ENCODE measurements around the gene TLE7.

The TLE7 gene

GRCh38 chr16:71406316-71406715, 35.5 kb downstream of the TLE7 start:
- no peak for TF ChIP-seq MYC (IDR thresholded peaks at IDR 0.05; ENCODE audit: low read depth, low read length)
- TF ChIP-seq POLR2A (IDR thresholded peaks at IDR 0.05; ENCODE audit: extremely low read depth, insufficient read length) = no peak
- no peak for TF ChIP-seq MAX (IDR thresholded peaks at IDR 0.05; ENCODE audit: low read depth, low read length)
- TF ChIP-seq, protein P1, sequence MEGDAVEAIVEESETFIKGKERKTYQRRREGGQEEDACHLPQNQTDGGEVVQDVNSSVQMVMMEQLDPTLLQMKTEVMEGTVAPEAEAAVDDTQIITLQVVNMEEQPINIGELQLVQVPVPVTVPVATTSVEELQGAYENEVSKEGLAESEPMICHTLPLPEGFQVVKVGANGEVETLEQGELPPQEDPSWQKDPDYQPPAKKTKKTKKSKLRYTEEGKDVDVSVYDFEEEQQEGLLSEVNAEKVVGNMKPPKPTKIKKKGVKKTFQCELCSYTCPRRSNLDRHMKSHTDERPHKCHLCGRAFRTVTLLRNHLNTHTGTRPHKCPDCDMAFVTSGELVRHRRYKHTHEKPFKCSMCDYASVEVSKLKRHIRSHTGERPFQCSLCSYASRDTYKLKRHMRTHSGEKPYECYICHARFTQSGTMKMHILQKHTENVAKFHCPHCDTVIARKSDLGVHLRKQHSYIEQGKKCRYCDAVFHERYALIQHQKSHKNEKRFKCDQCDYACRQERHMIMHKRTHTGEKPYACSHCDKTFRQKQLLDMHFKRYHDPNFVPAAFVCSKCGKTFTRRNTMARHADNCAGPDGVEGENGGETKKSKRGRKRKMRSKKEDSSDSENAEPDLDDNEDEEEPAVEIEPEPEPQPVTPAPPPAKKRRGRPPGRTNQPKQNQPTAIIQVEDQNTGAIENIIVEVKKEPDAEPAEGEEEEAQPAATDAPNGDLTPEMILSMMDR (IDR thresholded peaks at IDR 0.05; ENCODE audit: low read depth, low read length) = no peak
- DNase-seq (ENCODE audit: low read depth) = no peak
- H3K4me3 ChIP-seq (ENCODE audit: low read depth, low read length) = no peak overlapping the region

DNA sequence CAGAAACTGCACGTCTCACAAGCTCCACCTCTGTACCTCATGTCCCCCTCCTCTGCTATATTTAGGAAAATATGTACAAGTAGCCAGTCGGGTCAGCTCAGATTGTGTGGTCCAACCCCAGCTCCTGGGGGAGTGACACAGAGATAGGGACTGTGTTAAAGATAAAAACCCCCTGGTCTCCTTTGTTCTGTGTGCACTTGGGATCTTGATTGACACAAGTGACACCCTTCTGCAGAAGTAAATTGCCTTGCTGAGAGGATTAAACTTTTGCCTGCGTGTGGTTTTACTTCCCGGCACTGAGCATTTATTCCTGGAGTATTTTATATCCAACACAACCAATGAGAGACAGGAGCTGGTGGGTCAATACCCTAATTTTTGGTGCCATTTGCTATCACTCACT, 37.5 kb downstream of the TLE7 start:
- TF ChIP-seq MAX (IDR thresholded peaks at IDR 0.05; ENCODE audit: low read depth, low read length) (no peak), POLR2A (IDR thresholded peaks at IDR 0.05; ENCODE audit: extremely low read depth, insufficient read length) (no peak), MYC (IDR thresholded peaks at IDR 0.05; ENCODE audit: low read depth, low read length) (no peak)
- TF ChIP-seq, protein P1 (IDR thresholded peaks at IDR 0.05; ENCODE audit: low read depth, low read length) = no peak
- DNase-seq (ENCODE audit: low read depth) = no peak

GRCh38 chr16:71402674-71403073, 39.2 kb downstream of the TLE7 start:
- H3K4me3 ChIP-seq (ENCODE audit: low read depth, low read length) = no peak overlapping the region
- DNase-seq (ENCODE audit: low read depth) = no peak
- TF ChIP-seq POLR2A (IDR thresholded peaks at IDR 0.05; ENCODE audit: extremely low read depth, insufficient read length) (no peak), MAX (IDR thresholded peaks at IDR 0.05; ENCODE audit: low read depth, low read length) (no peak), MYC (IDR thresholded peaks at IDR 0.05; ENCODE audit: low read depth, low read length) (no peak)
- TF ChIP-seq, protein P1 (IDR thresholded peaks at IDR 0.05; ENCODE audit: low read depth, low read length) = no peak

More for the DNA sequence above, 37.5 kb downstream of the TLE7 start:
- no peak overlapping the region for H3K4me3 ChIP-seq (ENCODE audit: low read depth, low read length)

DNA sequence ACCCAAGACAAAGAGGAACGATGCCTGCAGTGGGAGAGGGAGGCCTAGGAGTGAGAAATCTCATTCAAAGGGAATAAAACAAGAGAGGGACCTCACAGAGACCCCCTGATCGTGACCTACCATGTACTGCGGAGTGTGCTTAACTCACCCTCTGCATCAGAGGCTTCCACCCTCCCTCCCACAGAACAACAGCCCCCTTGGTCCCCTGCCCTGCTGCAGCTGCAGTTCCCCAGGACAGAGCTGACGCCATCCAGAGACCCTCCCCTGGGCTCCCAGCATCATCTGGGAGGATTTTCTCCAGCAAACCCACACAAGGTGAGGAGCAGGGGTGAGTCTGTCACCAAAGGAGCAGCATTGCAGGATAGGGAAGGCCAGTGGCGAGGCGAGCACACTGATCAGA, 39.8 kb downstream of the TLE7 start:
- TF ChIP-seq, protein P1 (IDR thresholded peaks at IDR 0.05; ENCODE audit: low read depth, low read length) = no peak
- TF ChIP-seq MYC (IDR thresholded peaks at IDR 0.05; ENCODE audit: low read depth, low read length) (no peak), MAX (IDR thresholded peaks at IDR 0.05; ENCODE audit: low read depth, low read length) (no peak), POLR2A (IDR thresholded peaks at IDR 0.05; ENCODE audit: extremely low read depth, insufficient read length) (no peak)
- no peak overlapping the region for H3K4me3 ChIP-seq (ENCODE audit: low read depth, low read length)
- no peak for DNase-seq (ENCODE audit: low read depth)

GRCh38 chr16:71399801-71400563, 41.9 kb downstream of the TLE7 start:
- H3K4me3 ChIP-seq (ENCODE audit: low read depth, low read length) = no peak overlapping the region
- no peak for DNase-seq (ENCODE audit: low read depth)
- TF ChIP-seq, protein P1 (IDR thresholded peaks at IDR 0.05; ENCODE audit: low read depth, low read length) = no peak

- no peak for DNase-seq (ENCODE audit: low read depth)
- no peak overlapping the region for H3K4me3 ChIP-seq (ENCODE audit: low read depth, low read length)
- TF ChIP-seq, protein P1 (IDR thresholded peaks at IDR 0.05; ENCODE audit: low read depth, low read length) = no peak
- TF ChIP-seq MYC (IDR thresholded peaks at IDR 0.05; ENCODE audit: low read depth, low read length) (no peak), MAX (IDR thresholded peaks at IDR 0.05; ENCODE audit: low read depth, low read length) (no peak), POLR2A (IDR thresholded peaks at IDR 0.05; ENCODE audit: extremely low read depth, insufficient read length) (no peak)
These were observed 45.3 kb downstream of the TLE7 start for GRCh38 chr16:71396594-71396993.
